HUES48 (cell line): Measurements from ENCODE around the gene PPP1R3F.

Experiments used
- H3K27ac ChIP-seq: one replicate; pipeline ENCODE4 v1.7.0; 2013; ENCODE audit warnings: low read depth, low read length, inconsistent platforms
- H3K27me3 ChIP-seq: 2 replicates; pipeline ENCODE4 v1.6.1; 2013; ENCODE audit warnings: mild to moderate bottlenecking, low read length; ENCODE audit not compliant: control insufficient read depth, insufficient read depth
- H3K36me3 ChIP-seq: 2 replicates; pipeline ENCODE4 v1.6.1; 2013; ENCODE audit warnings: low read length; ENCODE audit not compliant: control insufficient read depth, insufficient read depth
- H3K4me1 ChIP-seq: 2 replicates; pipeline ENCODE4 v1.6.1; 2013; ENCODE audit warnings: mild to moderate bottlenecking, low read length; ENCODE audit not compliant: control insufficient read depth, insufficient read depth
- H3K4me3 ChIP-seq: 2 replicates; pipeline ENCODE4 v1.5.1; 2013; ENCODE audit warnings: mild to moderate bottlenecking, low read depth, low read length
- H3K9ac ChIP-seq: 2 replicates; pipeline ENCODE4 v1.6.1; 2013; ENCODE audit warnings: mild to moderate bottlenecking, low read depth, low read length, moderate library complexity
- H3K9me3 ChIP-seq: 2 replicates; pipeline ENCODE4 v1.6.1; 2013; ENCODE audit warnings: low read length; ENCODE audit not compliant: control insufficient read depth, insufficient read depth

The PPP1R3F gene

DNA sequence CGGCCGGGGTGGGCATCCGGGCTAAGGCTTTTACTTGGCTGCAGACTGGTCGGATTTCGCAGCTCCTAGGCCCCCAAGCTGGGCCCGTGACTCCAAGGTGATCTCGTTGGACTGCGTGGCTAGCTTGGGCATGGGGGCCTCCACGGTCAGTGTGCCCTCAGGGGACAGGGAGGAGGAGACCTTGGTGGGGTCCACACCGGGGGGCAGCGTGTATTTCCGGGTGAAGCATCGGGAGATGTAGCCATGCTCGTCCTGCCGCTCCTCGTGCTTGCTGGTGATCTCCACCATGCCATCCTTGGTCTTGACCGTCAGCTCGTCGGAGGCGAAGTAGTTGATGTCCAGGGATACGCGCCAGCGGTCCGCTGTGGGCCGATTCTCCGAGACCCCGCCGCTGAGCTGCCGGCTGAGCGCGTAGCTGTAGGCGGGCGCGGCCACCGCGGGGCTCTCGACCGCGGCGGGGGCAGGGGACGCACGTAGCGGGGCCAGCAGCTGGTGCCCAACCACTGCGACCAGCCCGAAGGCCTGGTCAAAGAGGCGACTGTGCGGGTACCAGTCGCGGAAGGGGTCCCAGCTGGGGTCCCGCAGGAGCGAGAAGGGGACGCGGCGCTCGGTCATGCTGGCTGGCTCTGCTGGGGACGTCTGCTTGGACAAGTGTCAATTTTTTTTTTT is 35.6 kb upstream of the PPP1R3F start:
- H3K4me3 ChIP-seq: no peak overlapping the region

DNA sequence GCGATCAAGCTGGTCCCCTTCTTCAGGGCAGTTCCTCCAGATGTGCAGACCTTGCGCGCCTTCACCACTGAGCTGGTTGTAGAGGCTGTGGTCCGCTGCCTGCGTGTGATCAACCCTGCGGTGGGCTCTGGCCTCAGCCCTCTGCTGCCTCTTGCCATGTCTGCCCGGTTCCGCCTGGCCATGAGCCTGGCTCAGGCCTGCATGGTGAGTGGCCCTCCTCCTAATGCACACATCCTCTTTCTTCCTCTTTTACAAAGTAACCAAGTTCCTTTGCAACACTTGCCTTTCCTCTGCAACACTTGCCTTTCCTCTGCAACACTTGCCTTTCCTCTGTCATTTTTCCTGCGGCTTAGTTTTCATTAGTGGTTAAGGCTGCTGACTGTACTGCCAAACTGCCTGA is 32.5 kb upstream of the PPP1R3F start:
- no peak overlapping the region for H3K27ac ChIP-seq
- H3K36me3 ChIP-seq: no peaks in the 10 kb centered on the region
- no peak overlapping the region for H3K4me3 ChIP-seq
- H3K9ac ChIP-seq: no peak overlapping the region
- H3K4me1 ChIP-seq: no peaks in the 10 kb centered on the region
- H3K27me3 ChIP-seq: no peaks in the 10 kb centered on the region
- peaks cover 11% of the 10 kb centered on the region; the same call in 1 of the 2 replicates for H3K9me3 ChIP-seq

More for the DNA sequence above, 35.6 kb upstream of the PPP1R3F start:
- Histone ChIP-seq H3K9ac (no peak overlapping the region), H3K27me3 (no peaks in the 10 kb centered on the region), H3K9me3 (peaks cover 9% of the 10 kb centered on the region; the same call in 1 of the 2 replicates), H3K36me3 (no peaks in the 10 kb centered on the region), H3K27ac (no peak overlapping the region), H3K4me1 (no peaks in the 10 kb centered on the region)

DNA sequence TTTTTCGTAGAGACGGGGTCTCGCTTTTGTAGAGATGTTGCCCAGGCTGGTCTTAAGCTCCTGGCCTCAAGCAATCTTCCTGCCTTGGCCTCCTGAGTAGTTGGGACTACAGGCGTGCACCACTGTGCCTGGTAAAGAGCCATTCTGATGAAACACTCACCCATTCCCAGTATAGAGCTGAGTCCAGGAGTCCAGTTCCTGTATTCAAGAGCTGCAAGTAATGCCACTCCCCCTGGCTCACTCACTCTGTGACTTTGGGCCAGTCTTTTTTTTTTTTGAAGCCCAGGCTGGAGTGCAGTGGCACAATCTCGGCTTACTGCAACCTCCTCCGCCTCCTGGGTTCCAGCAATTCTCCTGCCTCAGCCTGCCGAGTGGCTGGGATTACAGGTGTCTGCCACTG is 30.9 kb upstream of the PPP1R3F start:
- Histone ChIP-seq H3K9me3 (peaks cover 11% of the 10 kb centered on the region; the same call in 1 of the 2 replicates), H3K27me3 (no peaks in the 10 kb centered on the region), H3K4me3 (no peak overlapping the region), H3K36me3 (no peaks in the 10 kb centered on the region; the same call in 1 of the 2 replicates), H3K4me1 (no peaks in the 10 kb centered on the region), H3K27ac (no peak overlapping the region), H3K9ac (no peak overlapping the region)

DNA sequence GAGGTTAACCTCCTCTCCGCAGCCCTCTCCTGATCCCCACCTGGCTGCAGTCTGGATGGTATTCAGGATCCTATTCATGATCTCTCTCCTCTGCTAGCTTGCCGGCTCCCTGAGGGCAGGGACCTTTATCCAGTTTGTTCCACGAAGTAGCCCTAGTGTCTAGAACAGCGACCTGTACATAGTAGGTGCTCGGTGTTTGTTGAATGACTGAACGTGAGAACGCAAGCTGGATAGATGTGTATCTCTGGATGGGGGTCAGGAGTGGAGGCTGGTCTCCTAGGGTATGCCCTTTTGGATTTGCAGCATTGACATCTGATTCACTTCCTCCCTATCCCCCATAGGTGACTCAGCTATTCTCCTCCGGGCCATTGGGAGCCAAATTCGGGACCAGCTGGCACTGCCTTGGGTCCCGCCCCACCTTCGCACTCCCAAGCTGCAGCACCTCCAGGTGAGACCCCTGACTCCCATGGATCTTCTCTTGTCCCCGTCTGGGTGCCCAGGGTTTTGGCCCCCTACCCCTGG is 27.0 kb upstream of the PPP1R3F start:
- H3K27ac ChIP-seq: no peak overlapping the region

DNA sequence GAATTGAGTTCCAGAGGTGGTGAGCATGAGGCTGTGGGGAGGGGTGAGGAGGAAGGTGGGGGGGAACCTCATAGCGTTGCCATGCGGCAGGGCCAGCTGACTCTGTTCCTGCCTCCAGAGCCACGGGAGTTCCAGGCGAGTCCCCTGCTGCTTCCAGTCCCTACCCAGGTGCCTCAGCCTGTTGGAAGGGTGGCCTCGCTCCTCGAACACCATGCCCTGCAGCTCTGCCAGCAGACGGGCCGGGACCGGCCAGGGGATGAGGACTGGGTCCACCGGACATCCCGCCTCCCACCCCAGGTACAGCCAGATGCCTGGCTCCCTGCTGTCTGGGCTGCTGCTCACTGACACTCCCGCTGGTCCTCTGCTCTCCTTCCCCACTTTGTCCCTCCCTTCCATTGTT is 26.4 kb upstream of the PPP1R3F start:
- no peaks in the 10 kb centered on the region for H3K4me1 ChIP-seq
- H3K27ac ChIP-seq: no peak overlapping the region
- H3K4me3 ChIP-seq: no peak overlapping the region
- H3K9ac ChIP-seq: no peak overlapping the region
- no peaks in the 10 kb centered on the region; the same call in 1 of the 2 replicates for H3K36me3 ChIP-seq
- peaks cover 8% of the 10 kb centered on the region; the same call in 1 of the 2 replicates for H3K9me3 ChIP-seq
- no peaks in the 10 kb centered on the region for H3K27me3 ChIP-seq

More for the DNA sequence above, 27.0 kb upstream of the PPP1R3F start:
- Histone ChIP-seq H3K4me3 (no peak overlapping the region), H3K36me3 (no peaks in the 10 kb centered on the region; the same call in 1 of the 2 replicates), H3K9ac (no peak overlapping the region), H3K27me3 (no peaks in the 10 kb centered on the region), H3K9me3 (peaks cover 8% of the 10 kb centered on the region; the same call in 1 of the 2 replicates), H3K4me1 (no peaks in the 10 kb centered on the region)

DNA sequence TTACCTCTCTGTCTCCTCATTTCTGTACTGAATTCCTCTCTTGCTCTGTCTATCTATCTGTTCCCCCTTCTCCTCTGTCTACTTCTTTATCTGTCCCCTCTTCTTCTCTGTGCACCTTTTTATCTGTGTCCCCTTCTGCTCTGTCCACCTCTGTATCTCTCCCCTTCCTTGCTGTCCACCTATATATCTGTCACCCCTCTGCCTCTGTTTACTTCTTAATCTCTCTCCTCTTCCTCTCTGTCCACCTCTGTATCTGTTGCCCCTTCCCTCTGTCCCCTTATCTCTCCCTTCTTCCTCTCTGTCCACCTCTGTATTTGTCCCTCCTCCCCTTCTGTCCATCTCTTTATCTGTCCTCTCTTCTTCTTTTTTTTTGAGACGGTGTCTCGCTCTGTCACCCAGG is 25.4 kb upstream of the PPP1R3F start:
- Histone ChIP-seq H3K9me3 (peaks cover 6% of the 10 kb centered on the region; the same call in 1 of the 2 replicates), H3K4me1 (no peaks in the 10 kb centered on the region), H3K9ac (no peak overlapping the region), H3K36me3 (peaks cover 6% of the 10 kb centered on the region), H3K4me3 (no peak overlapping the region), H3K27me3 (no peaks in the 10 kb centered on the region), H3K27ac (no peak overlapping the region)

DNA sequence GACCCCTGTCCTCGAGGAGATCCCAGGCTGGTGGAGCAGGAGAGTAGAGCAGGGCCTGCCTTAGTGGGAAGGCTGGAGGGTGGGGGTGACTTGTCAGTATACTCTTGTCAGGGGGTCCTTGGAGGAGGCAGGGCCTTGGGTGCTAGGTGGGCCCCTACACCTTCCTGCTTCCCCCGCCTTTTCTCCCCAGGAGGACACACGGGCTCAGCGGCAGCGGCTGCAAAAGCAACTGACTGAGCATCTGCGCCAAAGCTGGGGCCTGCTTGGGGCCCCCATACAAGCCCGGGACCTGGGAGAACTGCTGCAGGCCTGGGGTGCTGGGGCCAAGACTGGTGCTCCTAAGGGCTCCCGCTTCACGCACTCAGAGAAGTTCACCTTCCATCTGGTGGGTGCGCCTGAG is 23.1 kb upstream of the PPP1R3F start:
- Histone ChIP-seq H3K27me3 (no peaks in the 10 kb centered on the region), H3K36me3 (peaks cover 6% of the 10 kb centered on the region), H3K9me3 (peaks cover 3% of the 10 kb centered on the region; the same call in 1 of the 2 replicates), H3K27ac (no peak overlapping the region), H3K4me1 (no peaks in the 10 kb centered on the region), H3K9ac (no peak overlapping the region), H3K4me3 (no peak overlapping the region)

DNA sequence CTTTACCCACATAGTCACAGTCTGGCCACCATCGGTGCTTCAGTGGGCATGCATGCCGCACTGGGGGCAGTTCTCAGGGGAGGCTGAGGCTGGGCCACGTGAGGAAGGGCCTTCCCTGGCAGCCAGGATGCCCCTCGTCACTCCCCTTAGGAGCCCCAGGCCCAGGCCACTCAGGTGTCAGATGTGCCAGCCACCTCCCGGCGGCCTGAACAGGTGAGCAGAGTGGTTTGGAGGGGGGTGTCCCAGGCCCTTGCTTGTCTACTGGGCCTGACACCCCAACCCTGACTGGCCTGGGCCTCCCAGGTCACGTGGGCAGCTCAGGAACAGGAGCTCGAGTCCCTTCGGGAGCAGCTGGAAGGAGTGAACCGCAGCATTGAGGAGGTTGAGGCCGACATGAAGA is 22.2 kb upstream of the PPP1R3F start:
- H3K36me3 ChIP-seq: peaks cover 6% of the 10 kb centered on the region
- no peak overlapping the region for H3K9ac ChIP-seq
- no peaks in the 10 kb centered on the region for H3K27me3 ChIP-seq
- H3K27ac ChIP-seq: no peak overlapping the region
- no peak overlapping the region for H3K4me3 ChIP-seq
- H3K9me3 ChIP-seq: peaks cover 2% of the 10 kb centered on the region; the same call in 1 of the 2 replicates
- no peaks in the 10 kb centered on the region for H3K4me1 ChIP-seq

DNA sequence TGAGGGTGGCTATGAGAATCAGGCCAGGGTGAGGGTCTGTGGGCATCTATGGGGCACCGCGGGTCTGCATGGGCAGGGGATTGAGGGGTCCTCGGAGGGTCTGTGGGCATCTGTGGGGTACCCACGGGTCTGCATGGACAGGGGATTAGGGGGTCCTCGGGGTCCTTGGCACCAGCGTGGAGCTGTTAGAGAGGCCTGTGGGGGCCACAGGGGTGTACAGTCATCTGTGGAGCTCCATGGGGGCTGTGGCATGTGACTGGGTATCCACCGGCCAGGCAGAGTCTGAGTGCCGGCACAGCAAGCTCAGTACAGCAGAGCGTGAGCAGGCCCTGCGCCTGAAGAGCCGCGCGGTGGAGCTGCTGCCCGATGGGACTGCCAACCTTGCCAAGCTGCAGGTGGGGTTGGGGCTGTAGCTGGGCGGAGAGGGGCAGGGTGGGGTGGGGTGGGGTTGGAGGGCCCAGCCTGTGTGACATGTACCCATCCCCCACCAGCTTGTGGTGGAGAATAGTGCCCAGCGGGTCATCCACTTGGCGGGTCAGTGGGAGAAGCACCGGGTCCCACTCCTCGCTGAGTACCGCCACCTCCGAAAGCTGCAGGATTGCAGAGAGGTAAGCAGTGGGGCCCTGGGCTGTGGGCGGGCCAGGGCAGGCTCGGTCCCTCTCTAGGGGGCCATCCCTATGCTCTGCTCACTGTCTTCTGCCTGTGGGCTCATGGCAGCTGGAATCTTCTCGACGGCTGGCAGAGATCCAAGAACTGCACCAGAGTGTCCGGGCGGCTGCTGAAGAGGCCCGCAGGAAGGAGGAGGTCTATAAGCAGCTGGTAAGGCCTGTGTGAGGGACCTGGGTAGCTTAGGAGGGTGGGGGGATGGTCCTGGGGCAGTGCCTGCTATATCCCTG is 21.4 kb upstream of the PPP1R3F start:
- Histone ChIP-seq H3K4me3 (no peak overlapping the region), H3K36me3 (peaks cover 6% of the 10 kb centered on the region), H3K27ac (no peak overlapping the region), H3K9me3 (peaks cover 2% of the 10 kb centered on the region; the same call in 1 of the 2 replicates), H3K27me3 (no peaks in the 10 kb centered on the region), H3K4me1 (no peaks in the 10 kb centered on the region), H3K9ac (no peak overlapping the region)

DNA sequence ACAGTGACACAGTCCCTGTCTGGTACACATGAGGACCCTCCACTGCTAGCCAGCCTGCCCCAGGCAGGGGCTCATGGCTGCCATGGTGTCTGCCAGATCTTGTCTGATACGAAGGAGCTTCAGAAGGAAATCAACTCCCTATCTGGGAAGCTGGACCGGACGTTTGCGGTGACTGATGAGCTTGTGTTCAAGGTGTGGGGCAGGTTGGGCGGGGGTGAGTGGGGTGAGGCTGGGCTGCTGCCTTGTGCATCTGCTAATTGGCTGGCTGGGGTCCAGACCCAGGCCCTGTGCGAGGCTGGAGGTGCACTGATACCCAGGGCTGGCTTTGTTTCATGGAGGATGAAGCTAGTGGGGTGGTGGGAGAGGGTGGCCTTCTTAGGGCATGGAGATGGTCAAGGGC is 20.5 kb upstream of the PPP1R3F start:
- Histone ChIP-seq H3K9ac (no peak overlapping the region), H3K4me3 (no peak overlapping the region), H3K27me3 (no peaks in the 10 kb centered on the region), H3K9me3 (peaks cover 2% of the 10 kb centered on the region; the same call in 1 of the 2 replicates), H3K36me3 (peaks cover 6% of the 10 kb centered on the region; the same call in 1 of the 2 replicates), H3K4me1 (no peaks in the 10 kb centered on the region), H3K27ac (no peak overlapping the region)
